DOHH2 (cell line): Measurements from ENCODE around the gene PLEKHS1.

Experiments used
- H3F3A ChIP-seq: fragments of 200-600 bp; sonication (generic), shearing (Covaris generic); 2 replicates; pipeline ENCODE4 v1.6.0; 2016; ENCODE audit warnings: antibody characterized with exemption, mild to moderate bottlenecking; ENCODE audit not compliant: control insufficient read depth, insufficient read depth
- H3K27ac ChIP-seq: fragments of 200-600 bp; sonication (generic); 2 replicates; pipeline ENCODE4 v1.5.1; 2014; ENCODE audit warnings: low read depth, mild to moderate bottlenecking, low read length, moderate library complexity
- H3K27me3 ChIP-seq: fragments of 200-600 bp; sonication (generic); 2 replicates; pipeline ENCODE4 v1.6.1; 2014; ENCODE audit warnings: mild to moderate bottlenecking, low read length, mixed read lengths; ENCODE audit not compliant: control insufficient read depth
- H3K36me3 ChIP-seq: fragments of 200-600 bp; sonication (generic); 2 replicates; pipeline ENCODE4 v1.6.1; 2014; ENCODE audit warnings: mild to moderate bottlenecking, low read length, moderate library complexity, mixed read lengths; ENCODE audit not compliant: control insufficient read depth
- H3K4me1 ChIP-seq: fragments of 200-600 bp; sonication (generic); 2 replicates; pipeline ENCODE4 v1.6.1; 2014; ENCODE audit warnings: mild to moderate bottlenecking, low read length, mixed read lengths; ENCODE audit not compliant: control insufficient read depth
- H3K4me2 ChIP-seq: fragments of 200-600 bp; sonication (generic); 2 replicates; pipeline ENCODE4 v1.6.0; 2014; ENCODE audit warnings: mild to moderate bottlenecking, low read length, moderate library complexity
- H3K4me3 ChIP-seq: fragments of 200-600 bp; sonication (generic); 2 replicates; pipeline ENCODE4 v1.5.1; 2014; ENCODE audit warnings: mild to moderate bottlenecking, low read length, mixed read lengths
- H3K79me2 ChIP-seq: fragments of 200-600 bp; sonication (generic); 2 replicates; pipeline ENCODE4 v1.6.1; 2014; ENCODE audit warnings: mild to moderate bottlenecking, low read length, mixed read lengths; ENCODE audit not compliant: control insufficient read depth
- H3K9me2 ChIP-seq: fragments of 200-600 bp; sonication (generic); replicated peaks from 2 replicates; pipeline ENCODE4 v1.6.1; 2014; ENCODE audit warnings: mild to moderate bottlenecking, low read length, mixed read lengths; ENCODE audit not compliant: control insufficient read depth
- H3K9me3 ChIP-seq: fragments of 200-600 bp; sonication (generic); 2 replicates; pipeline ENCODE4 v1.6.1; 2014; ENCODE audit warnings: antibody characterized with exemption, low read length, mixed read lengths; ENCODE audit not compliant: control insufficient read depth, insufficient read depth
- H4K20me1 ChIP-seq: fragments of 200-600 bp; sonication (generic); 2 replicates; pipeline ENCODE4 v1.6.0; 2014; ENCODE audit warnings: low read depth, mild to moderate bottlenecking, antibody characterized with exemption, low read length, moderate library complexity; ENCODE audit not compliant: control insufficient read depth, insufficient read depth
- CTCF ChIP-seq: fragments of 200-600 bp; sonication (generic); IDR thresholded peaks from one replicate; pipeline ENCODE4 v1.5.1; 2014; ENCODE audit warnings: antibody characterized with exemption, mild to moderate bottlenecking, low read depth, low read length; ENCODE audit not compliant: poor library complexity, severe bottlenecking
- EZH2phosphoT487 ChIP-seq: fragments of 200-600 bp; sonication (generic); IDR thresholded peaks from 2 replicates; pipeline ENCODE4 v1.6.1; 2017; ENCODE audit warnings: borderline replicate concordance, mild to moderate bottlenecking, antibody characterized with exemption, low read length, moderate library complexity, mixed read lengths

The PLEKHS1 gene

GRCh38 chr10:113801569-113801968 is 50.1 kb downstream of the PLEKHS1 start:
- Histone ChIP-seq H3K27me3 (peaks cover 13% of the 10 kb centered on the region), H3K36me3 (no peaks in the 10 kb centered on the region), H3K4me3 (no peak overlapping the region), H3K4me1 (peaks cover 9% of the 10 kb centered on the region), H3F3A (no peaks in the 10 kb centered on the region), H4K20me1 (no peaks in the 10 kb centered on the region), H3K4me2 (no peak overlapping the region), H3K9me2 (no peaks in the 10 kb centered on the region), H3K27ac (no peak overlapping the region), H3K9me3 (no peaks in the 10 kb centered on the region), H3K79me2 (no peaks in the 10 kb centered on the region)
- no peak for TF ChIP-seq EZH2phosphoT487
- TF ChIP-seq CTCF: no peak

GRCh38 chr10:113802997-113803396 is 51.5 kb downstream of the PLEKHS1 start:
- no peak for TF ChIP-seq EZH2phosphoT487
- no peak for TF ChIP-seq CTCF
- Histone ChIP-seq H3K4me2 (peak overlapping the region; percentile 35; the same call in 1 of the 2 replicates), H3K36me3 (no peaks in the 10 kb centered on the region), H3K27ac (no peak overlapping the region), H3K9me3 (no peaks in the 10 kb centered on the region), H4K20me1 (no peaks in the 10 kb centered on the region), H3K9me2 (no peaks in the 10 kb centered on the region), H3F3A (no peaks in the 10 kb centered on the region), H3K79me2 (no peaks in the 10 kb centered on the region), H3K4me3 (no peak overlapping the region), H3K4me1 (peaks cover 9% of the 10 kb centered on the region), H3K27me3 (peaks cover 9% of the 10 kb centered on the region)

- peaks cover 10% of the 10 kb centered on the region for H3K27me3 ChIP-seq
- H3K9me2 ChIP-seq: no peaks in the 10 kb centered on the region
- H3K27ac ChIP-seq: no peak overlapping the region
- no peaks in the 10 kb centered on the region for H3K36me3 ChIP-seq
- H3K4me3 ChIP-seq: no peak overlapping the region
- H3K4me2 ChIP-seq: no peak overlapping the region
- no peaks in the 10 kb centered on the region for H4K20me1 ChIP-seq
- no peaks in the 10 kb centered on the region for H3K79me2 ChIP-seq
- TF ChIP-seq EZH2phosphoT487: no peak
- no peak for TF ChIP-seq CTCF
- peaks cover 9% of the 10 kb centered on the region for H3K4me1 ChIP-seq
- H3K9me3 ChIP-seq: no peaks in the 10 kb centered on the region
- no peaks in the 10 kb centered on the region for H3F3A ChIP-seq
Measured at GRCh38 chr10:113806503-113806902, 55.0 kb downstream of the PLEKHS1 start.
